Posterior vena cava (tissue), 2 donors: Measurements from ENCODE around the gene ANKMY1. TPM values are rescaled to one million over a fixed set of nuclear protein-coding genes. Genes with fewer than 3 reads are reported as not detected.

Experiments used
- DNase-seq: peaks from one replicate; pipeline ENCODE4 v3.0.0-alpha.2; 2020; ENCODE audit warnings: low spot score
- intact Hi-C, 2 donors: fragments of 100-400 bp; cut with DNase I; formaldehyde crosslinking; loops; one replicate each; pipeline versions ENCODE4 v1.14.1 to v1.14.2; 2022 to 2023
- long read RNA-seq, 2 donors: library from polyadenylated mRNA; unstranded; transcript quantifications; one replicate each; pipeline ENCODE4 v2.0.0, GENCODE V29; 2020 to 2021
- total RNA-seq, 2 donors: library from RNA; stranded (reverse); fragmentation: NEBNext Ultra II Directional; extraction: Animal tissue kit (Norgen Biotek cat#: 25700); gene quantifications; one replicate each; pipeline ENCODE4 v1.2.1, GENCODE V29; 2021
- donor health status: DM: yes; HTN: yes; CAD: no.
- donor health status: DM: yes; HTN: yes; CAD: no.

ANKMY1 gene
- total RNA-seq: 10 to 100 TPM in 1 of 2 donors, 1 to 10 TPM in 1; 7.1 to 12.9 TPM
- long read RNA-seq, donor 1, partial matches to known transcripts: 1 of 9 reads
- long read RNA-seq, donor 1, other reads (novel, unspliced or antisense): 7 of 9 reads
- long read RNA-seq, donor 2, partial matches to known transcripts: 0 of 12 reads
- long read RNA-seq, donor 2, other reads (novel, unspliced or antisense): 8 of 12 reads

GRCh38 chr2:240557808-240558207 lies at the start of gene ANKMY1:
TSS of gene ANKMY1 (minus strand) at chr2:240557988. CDS start at chr2:240557335, 653 bp downstream.
- intact Hi-C loops: no loop called here
- peak; percentile 92 for DNase-seq

- intact Hi-C loops: loop anchor here in 1 of 2 donors (5.0 kb wide), 1 partner anchor 836 kb away; no protein-coding TSS in a partner anchor
- peak; percentile 73 for DNase-seq
Observed at GRCh38 chr2:240605867-240606743, 48.3 kb upstream of the ANKMY1 start.

- peak; percentile 79 for DNase-seq
- intact Hi-C loops: loop anchor here in 1 of 2 donors (5.0 kb wide), 1 partner anchor 837 kb away; no protein-coding TSS in a partner anchor
Observed at GRCh38 chr2:240604939-240605716, 47.3 kb upstream of the ANKMY1 start.

GRCh38 chr2:240604291-240604938 lies 46.6 kb upstream of the ANKMY1 start:
- intact Hi-C loops: no loop called here
- peak; percentile 89 for DNase-seq

GRCh38 chr2:240603846-240604245 lies 46.1 kb upstream of the ANKMY1 start:
- intact Hi-C loops: no loop called here
- peak; percentile 83 for DNase-seq

GRCh38 chr2:240603081-240603835 lies 45.5 kb upstream of the ANKMY1 start:
- DNase-seq: no peak
- intact Hi-C loops: no loop called here

- intact Hi-C loops: no loop called here
- peak; percentile 66 for DNase-seq
Observed at GRCh38 chr2:240602266-240603050, 44.7 kb upstream of the ANKMY1 start.

- peak; percentile 79 for DNase-seq
- intact Hi-C loops: no loop called here
Observed at GRCh38 chr2:240601831-240602160, 44.0 kb upstream of the ANKMY1 start.

GRCh38 chr2:240601061-240601830 lies 43.5 kb upstream of the ANKMY1 start:
- intact Hi-C loops: no loop called here
- no peak for DNase-seq

GRCh38 chr2:240600451-240600961 lies 42.7 kb upstream of the ANKMY1 start:
- intact Hi-C loops: no loop called here
- DNase-seq: no peak

- peak; percentile 67 for DNase-seq
- intact Hi-C loops: no loop called here
Observed at GRCh38 chr2:240599141-240599583, 41.4 kb upstream of the ANKMY1 start.

- DNase-seq: peak; percentile 72
- intact Hi-C loops: no loop called here
Observed at GRCh38 chr2:240598311-240598911, 40.6 kb upstream of the ANKMY1 start.

GRCh38 chr2:240597419-240598181 lies 39.8 kb upstream of the ANKMY1 start:
- intact Hi-C loops: no loop called here
- DNase-seq: peak; percentile 70

- intact Hi-C loops: no loop called here
- DNase-seq: no peak
Observed at GRCh38 chr2:240597054-240597418, 39.2 kb upstream of the ANKMY1 start.

- intact Hi-C loops: no loop called here
- peak; percentile 81 for DNase-seq
Observed at GRCh38 chr2:240596491-240596931, 38.7 kb upstream of the ANKMY1 start.

GRCh38 chr2:240596080-240596460 lies 38.3 kb upstream of the ANKMY1 start:
- peak; percentile 76 for DNase-seq
- intact Hi-C loops: no loop called here
